GM12891 (cell line): ENCODE data around the gene MAPK4.

Source experiments
- POLR2A ChIP-seq: IDR thresholded peaks from 2 replicates; pipeline ENCODE4 v1.6.1; 2011; ENCODE audit warnings: low read depth, low read length, control low read depth
- POLR2AphosphoS5 ChIP-seq: IDR thresholded peaks from 2 replicates; pipeline ENCODE4 v1.6.1; 2011; ENCODE audit warnings: low read depth, low read length, control low read depth
- POU2F2 ChIP-seq: IDR thresholded peaks from 2 replicates; pipeline ENCODE4 v1.6.1; 2011; ENCODE audit warnings: low read depth, mild to moderate bottlenecking, control low read depth, low read length, moderate library complexity
- SPI1 ChIP-seq: IDR thresholded peaks from 2 replicates; pipeline ENCODE4 v1.6.1; 2011; ENCODE audit warnings: low read depth, low read length, control low read depth
- TAF1 ChIP-seq: IDR thresholded peaks from 2 replicates; pipeline ENCODE4 v1.6.1; 2011; ENCODE audit warnings: low read depth, low read length, control low read depth

DNA sequence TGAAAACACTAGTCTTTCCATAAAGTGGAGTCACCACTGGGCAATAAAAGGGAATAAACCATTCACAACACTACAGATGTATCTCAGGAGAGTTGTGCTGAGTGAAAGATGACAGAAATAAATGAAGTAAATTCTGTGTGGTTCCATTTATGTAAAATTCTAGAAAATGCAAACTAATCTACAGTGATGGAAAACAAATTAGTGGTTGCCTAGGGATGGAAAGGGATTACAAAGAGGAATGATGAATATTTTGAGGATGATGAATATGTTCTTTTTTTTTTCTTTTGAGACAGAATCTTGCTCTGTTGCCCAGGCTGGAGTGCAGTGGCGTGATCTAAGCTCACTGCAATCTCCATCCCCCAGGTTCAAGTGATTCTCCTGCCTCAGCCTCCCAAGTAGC, 123.0 kb downstream of the MAPK4 start:
- TF ChIP-seq POLR2AphosphoS5 (no peak), POLR2A (no peak), SPI1 (no peak), TAF1 (no peak), POU2F2 (no peak)
